KMS-11 (cell line): ENCODE results near the gene PRKG1.

Experiments
- H2AFZ ChIP-seq: fragments of 200-600 bp; sonication (generic); 2 replicates; pipeline ENCODE4 v1.6.1; 2016; ENCODE audit warnings: antibody characterized with exemption, mixed run types, low read depth
- H3K27ac ChIP-seq: fragments of 200-600 bp; sonication (generic); 2 replicates; pipeline ENCODE4 v1.6.1; 2016; ENCODE audit warnings: mild to moderate bottlenecking, mixed run types
- H3K27me3 ChIP-seq: fragments of 200-600 bp; sonication (generic); 2 replicates; pipeline ENCODE4 v1.6.1; 2017; ENCODE audit warnings: mild to moderate bottlenecking, low read depth, mixed run types, moderate library complexity; ENCODE audit not compliant: insufficient read depth
- H3K36me3 ChIP-seq: fragments of 200-600 bp; sonication (generic); 2 replicates; pipeline ENCODE4 v1.6.1; 2017; ENCODE audit warnings: mild to moderate bottlenecking, mixed run types; ENCODE audit not compliant: insufficient read depth
- H3K4me1 ChIP-seq: fragments of 200-600 bp; sonication (generic); 2 replicates; pipeline ENCODE4 v1.6.1; 2016; ENCODE audit warnings: mild to moderate bottlenecking, low read depth, mixed run types; ENCODE audit not compliant: poor library complexity, severe bottlenecking
- H3K4me2 ChIP-seq: fragments of 200-600 bp; sonication (generic); 2 replicates; pipeline ENCODE4 v1.7.0; 2016; ENCODE audit warnings: mild to moderate bottlenecking, mixed run types
- H3K4me3 ChIP-seq: fragments of 200-600 bp; sonication (generic); IDR thresholded peaks from 2 replicates; pipeline ENCODE4 v1.6.1; 2017; ENCODE audit warnings: low read depth, low read length, mixed read lengths; ENCODE audit not compliant: insufficient read depth
- H3K79me2 ChIP-seq: fragments of 200-600 bp; sonication (generic); 2 replicates; pipeline ENCODE4 v1.6.1; 2016; ENCODE audit warnings: low read depth, mixed run types; ENCODE audit not compliant: insufficient read depth
- H3K9ac ChIP-seq: fragments of 200-600 bp; sonication (generic); 2 replicates; pipeline ENCODE4 v1.6.1; 2016; ENCODE audit warnings: mild to moderate bottlenecking, mixed run types
- H4K20me1 ChIP-seq: fragments of 200-600 bp; sonication (generic); 2 replicates; pipeline ENCODE4 v1.6.1; 2016; ENCODE audit warnings: mild to moderate bottlenecking, mixed run types; ENCODE audit not compliant: insufficient read depth
- TF ChIP-seq, protein P1 (sequence below): fragments of 200-600 bp; sonication (generic); conservative IDR thresholded peaks from 2 replicates; pipeline ENCODE4 v1.6.1; 2017; ENCODE audit warnings: low read depth, mild to moderate bottlenecking, antibody characterized with exemption, low read length, moderate library complexity, mixed read lengths

The PRKG1 gene

DNA sequence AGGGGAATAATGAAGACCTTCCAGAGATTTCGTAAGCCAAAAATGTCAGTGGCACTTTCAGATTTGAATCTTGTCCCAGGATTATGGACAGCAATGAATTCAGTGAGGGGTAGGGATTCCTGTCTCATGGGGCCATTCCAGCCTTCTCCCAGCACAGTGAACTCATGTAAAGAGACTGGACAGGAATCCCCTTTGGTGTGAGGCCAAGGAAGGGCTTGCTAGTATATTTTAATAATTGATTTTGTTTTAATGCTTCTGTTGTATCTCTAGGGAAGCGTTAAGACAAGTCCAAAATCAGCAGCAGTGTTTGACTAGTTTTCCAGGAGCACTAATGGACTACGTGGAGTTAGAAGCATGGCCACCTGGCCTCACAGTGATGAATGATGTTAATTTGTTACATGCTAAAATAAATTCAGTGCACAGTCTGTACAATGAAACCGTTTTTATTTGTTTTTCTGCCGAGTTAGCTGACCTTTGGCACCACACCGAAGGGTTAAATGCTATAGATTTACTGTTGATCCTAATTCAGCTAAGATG, 1025.8 kb downstream of the PRKG1 start:
- H3K79me2 ChIP-seq, result no peaks in the 10 kb centered on the region
- H3K4me3 ChIP-seq, result no peak overlapping the region

DNA sequence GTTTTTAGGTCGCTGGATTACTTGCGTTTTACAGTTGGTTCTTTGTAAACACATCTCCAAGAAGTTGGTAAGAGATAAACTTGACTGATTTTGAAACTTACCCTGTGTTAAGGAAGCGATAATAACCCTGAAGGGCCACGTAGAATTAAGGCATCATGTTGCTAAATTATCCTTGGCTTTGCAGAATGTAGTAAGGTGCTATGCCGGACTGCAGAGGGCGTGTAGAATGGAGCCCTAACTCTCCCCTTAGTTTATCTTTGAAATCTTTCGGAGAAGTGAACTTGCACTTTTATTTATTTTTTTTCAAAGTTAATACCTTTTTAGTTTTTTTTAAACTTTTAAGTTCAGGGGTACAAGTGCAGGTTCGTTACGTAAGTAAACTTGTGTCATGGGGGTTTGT, 1031.0 kb downstream of the PRKG1 start:
- H3K4me3 ChIP-seq, result no peak overlapping the region
- no peak overlapping the region for H3K27ac ChIP-seq
- no peaks in the 10 kb centered on the region for H3K79me2 ChIP-seq
- H2AFZ ChIP-seq, result no peak overlapping the region
- TF ChIP-seq, protein P1, sequence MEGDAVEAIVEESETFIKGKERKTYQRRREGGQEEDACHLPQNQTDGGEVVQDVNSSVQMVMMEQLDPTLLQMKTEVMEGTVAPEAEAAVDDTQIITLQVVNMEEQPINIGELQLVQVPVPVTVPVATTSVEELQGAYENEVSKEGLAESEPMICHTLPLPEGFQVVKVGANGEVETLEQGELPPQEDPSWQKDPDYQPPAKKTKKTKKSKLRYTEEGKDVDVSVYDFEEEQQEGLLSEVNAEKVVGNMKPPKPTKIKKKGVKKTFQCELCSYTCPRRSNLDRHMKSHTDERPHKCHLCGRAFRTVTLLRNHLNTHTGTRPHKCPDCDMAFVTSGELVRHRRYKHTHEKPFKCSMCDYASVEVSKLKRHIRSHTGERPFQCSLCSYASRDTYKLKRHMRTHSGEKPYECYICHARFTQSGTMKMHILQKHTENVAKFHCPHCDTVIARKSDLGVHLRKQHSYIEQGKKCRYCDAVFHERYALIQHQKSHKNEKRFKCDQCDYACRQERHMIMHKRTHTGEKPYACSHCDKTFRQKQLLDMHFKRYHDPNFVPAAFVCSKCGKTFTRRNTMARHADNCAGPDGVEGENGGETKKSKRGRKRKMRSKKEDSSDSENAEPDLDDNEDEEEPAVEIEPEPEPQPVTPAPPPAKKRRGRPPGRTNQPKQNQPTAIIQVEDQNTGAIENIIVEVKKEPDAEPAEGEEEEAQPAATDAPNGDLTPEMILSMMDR, result no peak
- H4K20me1 ChIP-seq, result no peaks in the 10 kb centered on the region
- no peaks in the 10 kb centered on the region for H3K27me3 ChIP-seq
- H3K4me2 ChIP-seq, result no peak overlapping the region
- H3K36me3 ChIP-seq, result no peaks in the 10 kb centered on the region
- peaks cover 6% of the 10 kb centered on the region for H3K4me1 ChIP-seq
- H3K9ac ChIP-seq, result no peak overlapping the region

More for the DNA sequence above, 1025.8 kb downstream of the PRKG1 start:
- Histone ChIP-seq H3K36me3 (no peaks in the 10 kb centered on the region), H3K27ac (no peak overlapping the region), H3K9ac (no peak overlapping the region), H4K20me1 (no peaks in the 10 kb centered on the region), H3K27me3 (no peaks in the 10 kb centered on the region), H2AFZ (no peak overlapping the region), H3K4me1 (no peaks in the 10 kb centered on the region), H3K4me2 (no peak overlapping the region)
- TF ChIP-seq, protein P1, result no peak

- Histone ChIP-seq H3K4me3 (no peak overlapping the region), H3K27ac (no peak overlapping the region), H3K9ac (no peak overlapping the region), H2AFZ (no peak overlapping the region), H3K4me1 (peaks cover 6% of the 10 kb centered on the region), H3K79me2 (no peaks in the 10 kb centered on the region), H3K27me3 (no peaks in the 10 kb centered on the region), H3K36me3 (no peaks in the 10 kb centered on the region), H3K4me2 (no peak overlapping the region), H4K20me1 (no peaks in the 10 kb centered on the region)
- TF ChIP-seq, protein P1, result no peak
Observed at GRCh38 chr10:52106011-52106410, 1031.7 kb downstream of the PRKG1 start.

DNA sequence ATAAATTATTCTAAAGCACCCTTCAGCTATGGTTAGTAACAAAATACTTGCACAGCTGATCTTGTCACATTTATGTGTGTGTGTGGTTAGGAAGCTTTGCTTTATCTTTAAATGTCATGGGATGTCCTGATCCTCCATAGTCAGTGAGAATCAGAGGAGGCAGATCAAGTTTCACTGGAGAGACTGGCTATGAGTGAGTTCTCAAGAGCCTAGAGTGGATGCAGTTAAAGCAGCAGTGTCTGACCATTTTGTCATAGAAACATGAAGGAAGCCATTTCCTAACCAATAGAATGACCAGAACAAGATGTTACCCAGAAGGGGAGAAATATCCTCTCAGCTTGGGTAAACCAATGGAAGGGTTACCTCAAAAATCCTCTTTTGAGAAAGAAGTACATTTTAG, 1032.6 kb downstream of the PRKG1 start:
- H3K9ac ChIP-seq, result no peak overlapping the region
- no peaks in the 10 kb centered on the region for H3K79me2 ChIP-seq
- no peak overlapping the region for H3K4me3 ChIP-seq
- H3K4me1 ChIP-seq, result peaks cover 6% of the 10 kb centered on the region
- H3K27ac ChIP-seq, result no peak overlapping the region
- TF ChIP-seq, protein P1, result no peak
- H3K4me2 ChIP-seq, result no peak overlapping the region
- H3K27me3 ChIP-seq, result no peaks in the 10 kb centered on the region
- no peaks in the 10 kb centered on the region for H3K36me3 ChIP-seq
- no peak overlapping the region for H2AFZ ChIP-seq
- H4K20me1 ChIP-seq, result no peaks in the 10 kb centered on the region
